GM18858 (cell line): Measurements from ENCODE around the gene FAM216B.

Experiments
- ATAC-seq: cut with Tn5 transposase; IDR thresholded peaks from one replicate; pipeline ENCODE4 v1.9.1; 2021; ENCODE audit not compliant: unreplicated experiment

FAM216B gene

GRCh38 chr13:42821437-42821836 lies 40.1 kb downstream of the FAM216B start:
- no peak for ATAC-seq

GRCh38 chr13:42832341-42833096 lies 51.1 kb downstream of the FAM216B start:
- ATAC-seq: no peak

- no peak for ATAC-seq
These were observed 53.6 kb downstream of the FAM216B start for GRCh38 chr13:42834946-42835345.

- no peak for ATAC-seq
These were observed 55.7 kb downstream of the FAM216B start for GRCh38 chr13:42836930-42837690.
